22Rv1 (cell line): ENCODE data around the gene PSMB3.

Experiments used
- ZFX ChIP-seq: fragments of 450-650 bp; IDR thresholded peaks from 2 replicates; pipeline ENCODE4 v1.6.1; 2017; ENCODE audit warnings: antibody characterized with exemption, borderline replicate concordance
- TF ChIP-seq, protein P1 (sequence below): fragments of 450-650 bp; IDR thresholded peaks from 2 replicates; pipeline ENCODE4 v1.5.1; 2017; ENCODE audit warnings: mild to moderate bottlenecking

DNA sequence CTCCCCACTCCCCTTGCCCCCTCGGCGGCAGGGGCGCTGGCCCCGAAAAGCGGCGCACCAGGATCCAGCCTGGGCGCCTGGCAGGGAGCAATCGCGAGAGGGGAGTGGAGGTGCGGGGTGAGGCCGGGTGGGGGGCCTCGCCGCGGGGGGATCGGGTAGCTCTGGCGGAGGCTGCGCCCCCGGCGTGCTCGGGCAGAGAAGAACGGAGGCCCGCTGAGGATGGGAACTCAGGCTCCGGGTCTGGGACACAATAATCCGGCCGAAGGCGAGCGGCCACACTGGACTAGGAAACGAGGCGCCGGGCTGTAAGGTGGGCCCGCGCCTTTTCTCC, 3.7 kb upstream of the PSMB3 start:
- TF ChIP-seq ZFX = no peak
- TF ChIP-seq, protein P1, sequence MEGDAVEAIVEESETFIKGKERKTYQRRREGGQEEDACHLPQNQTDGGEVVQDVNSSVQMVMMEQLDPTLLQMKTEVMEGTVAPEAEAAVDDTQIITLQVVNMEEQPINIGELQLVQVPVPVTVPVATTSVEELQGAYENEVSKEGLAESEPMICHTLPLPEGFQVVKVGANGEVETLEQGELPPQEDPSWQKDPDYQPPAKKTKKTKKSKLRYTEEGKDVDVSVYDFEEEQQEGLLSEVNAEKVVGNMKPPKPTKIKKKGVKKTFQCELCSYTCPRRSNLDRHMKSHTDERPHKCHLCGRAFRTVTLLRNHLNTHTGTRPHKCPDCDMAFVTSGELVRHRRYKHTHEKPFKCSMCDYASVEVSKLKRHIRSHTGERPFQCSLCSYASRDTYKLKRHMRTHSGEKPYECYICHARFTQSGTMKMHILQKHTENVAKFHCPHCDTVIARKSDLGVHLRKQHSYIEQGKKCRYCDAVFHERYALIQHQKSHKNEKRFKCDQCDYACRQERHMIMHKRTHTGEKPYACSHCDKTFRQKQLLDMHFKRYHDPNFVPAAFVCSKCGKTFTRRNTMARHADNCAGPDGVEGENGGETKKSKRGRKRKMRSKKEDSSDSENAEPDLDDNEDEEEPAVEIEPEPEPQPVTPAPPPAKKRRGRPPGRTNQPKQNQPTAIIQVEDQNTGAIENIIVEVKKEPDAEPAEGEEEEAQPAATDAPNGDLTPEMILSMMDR = no peak
